PC-3 (cell line): ENCODE results near the gene VPS35L. TPM values are rescaled to one million over a fixed set of nuclear protein-coding genes. Genes with fewer than 3 reads are reported as not detected.
A peak's percentile ranks its signal among the peaks of the same experiment; 100 is the strongest.

Source experiments
- ATAC-seq: fragments of 200-7000 bp; cut with Tn5 transposase; 2 replicates; pipeline ENCODE4 v1.9.1; 2020; ENCODE audit warnings: mild to moderate bottlenecking, moderate library complexity
- BruUV-seq: library from RNA; stranded (reverse); fragments of 400-500 nt; replicated peaks from 2 replicates; lab custom pipeline; 2021; lab: Mats Ljungman, UMichigan
- CTCF ChIA-PET: fragments of 300-600 bp; sonication (Branson Sonifier 250); formaldehyde crosslinking; loops from one replicate; lab custom pipeline; 2022; ENCODE audit warnings: antibody characterized with exemption; lab: Charles Lee
- POLR2A ChIA-PET: fragments of 300-600 bp; sonication (Branson Sonifier 250); formaldehyde crosslinking; loops from one replicate; lab custom pipeline; 2022; ENCODE audit warnings: antibody characterized with exemption; ENCODE audit not compliant: unreplicated experiment; lab: Charles Lee
- DNase-seq: peaks from one replicate; pipeline ENCODE4 v3.0.0-alpha.2; 2015
- H2AFZ ChIP-seq: fragments of 300-600 bp; sonication (generic); 2 replicates; pipeline ENCODE4 v1.6.0; 2016; ENCODE audit warnings: antibody characterized with exemption, low read length
- H3F3A ChIP-seq: fragments of 300-600 bp; sonication (generic); one replicate; pipeline ENCODE4 v1.6.0; 2017; ENCODE audit warnings: antibody characterized with exemption, low read length, control low read depth, mild to moderate bottlenecking; ENCODE audit not compliant: unreplicated experiment
- H3K27ac ChIP-seq: fragments of 300-600 bp; sonication (generic); 2 replicates; pipeline ENCODE4 v1.5.1; 2016; ENCODE audit warnings: mild to moderate bottlenecking, low read length
- H3K27me3 ChIP-seq: fragments of 300-600 bp; sonication (generic); 2 replicates; pipeline ENCODE4 v1.6.1; 2016; ENCODE audit warnings: low read length, mixed read lengths
- H3K36me3 ChIP-seq: fragments of 300-600 bp; sonication (generic); 2 replicates; pipeline ENCODE4 v1.6.1; 2016; ENCODE audit warnings: low read depth, mixed run types, low read length, mixed read lengths
- H3K4me1 ChIP-seq: fragments of 300-600 bp; sonication (generic); 2 replicates; pipeline ENCODE4 v1.5.1; 2016; ENCODE audit warnings: low read length; ENCODE audit not compliant: insufficient read depth
- H3K4me2 ChIP-seq: fragments of 300-600 bp; sonication (generic); 2 replicates; pipeline ENCODE4 v1.6.0; 2016; ENCODE audit warnings: low read length
- H3K4me3 ChIP-seq: fragments of 300-600 bp; sonication (generic); 2 replicates; pipeline ENCODE4 v1.5.1; 2016; ENCODE audit warnings: mild to moderate bottlenecking, low read length, mixed read lengths
- H3K79me2 ChIP-seq: fragments of 300-600 bp; sonication (generic); 2 replicates; pipeline ENCODE4 v1.6.1; 2017; ENCODE audit warnings: low read length, mixed read lengths
- H3K9ac ChIP-seq: fragments of 300-600 bp; sonication (generic); 2 replicates; pipeline ENCODE4 v1.6.0; 2016; ENCODE audit warnings: mild to moderate bottlenecking, low read length
- H3K9me2 ChIP-seq: fragments of 300-600 bp; sonication (generic); replicated peaks from 2 replicates; pipeline ENCODE4 v1.6.1; 2016; ENCODE audit warnings: mixed run types, low read length, mixed read lengths
- H3K9me3 ChIP-seq: fragments of 300-600 bp; sonication (generic); 2 replicates; pipeline ENCODE4 v1.6.1; 2016; ENCODE audit warnings: low read length, mixed read lengths
- H4K20me1 ChIP-seq: fragments of 300-600 bp; sonication (generic); 2 replicates; pipeline ENCODE4 v1.6.1; 2016; ENCODE audit warnings: low read length, mixed read lengths
- EZH2 ChIP-seq: fragments of 300-600 bp; sonication (generic); IDR thresholded peaks from one replicate; pipeline ENCODE4 v1.6.1; 2017; ENCODE audit warnings: antibody characterized with exemption, mild to moderate bottlenecking, low read length; ENCODE audit not compliant: unreplicated experiment
- EZH2phosphoT487 ChIP-seq: fragments of 300-600 bp; sonication (generic); IDR thresholded peaks from 2 replicates; pipeline ENCODE4 v1.6.1; 2018; ENCODE audit warnings: mild to moderate bottlenecking, antibody characterized with exemption, low read length, borderline replicate concordance
- intact Hi-C: fragments of 100-400 bp; cut with micrococcal nuclease; formaldehyde crosslinking; loops from 2 replicates; pipeline ENCODE4 v1.9.0; 2023
- total RNA-seq: library from RNA; depleted of rRNA; stranded (reverse); fragments of >200 nt; gene quantifications from 2 replicates; pipeline ENCODE4 v1.2.3, GENCODE V29; 2014
- TF ChIP-seq, protein P1 (sequence below): fragments of 300-600 bp; sonication (generic); conservative IDR thresholded peaks from 2 replicates; pipeline ENCODE4 v1.5.1; 2017; ENCODE audit warnings: antibody characterized with exemption, low read depth, mild to moderate bottlenecking, low read length

Gene VPS35L
- total RNA-seq, 1 experiment from 2014 or later, result 2.9 TPM

DNA sequence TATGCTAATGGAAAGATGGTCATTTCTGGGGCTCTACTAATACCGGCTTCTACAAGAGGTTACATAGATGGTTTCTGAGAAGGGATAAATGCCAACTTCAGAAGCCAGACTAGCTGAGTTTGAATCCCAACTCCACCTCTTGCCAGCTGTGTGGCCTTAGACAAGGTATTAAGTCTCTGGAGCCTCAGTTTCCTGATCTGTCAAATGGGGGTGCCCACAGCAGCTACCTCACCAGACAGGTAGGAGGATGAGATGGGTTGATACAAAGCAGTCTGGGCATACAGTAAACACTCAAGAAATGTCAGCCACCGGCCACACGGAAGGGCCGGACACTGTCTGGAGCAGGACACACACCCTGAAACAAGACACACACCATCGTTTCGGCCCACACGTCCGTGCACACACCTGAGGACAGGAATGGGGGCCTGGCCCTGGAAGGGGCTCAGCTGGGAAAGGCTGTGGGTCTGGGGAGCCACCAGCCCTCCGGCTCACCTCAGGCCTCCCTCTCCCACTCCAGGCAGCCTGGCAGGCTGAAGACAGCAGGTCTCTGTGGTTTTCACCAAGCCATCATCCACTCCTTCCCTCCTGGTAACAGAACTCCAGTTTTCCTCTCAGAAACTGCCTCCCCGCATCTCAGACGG, 157.0 kb downstream of the VPS35L start:
- peaks cover 59% of the 10 kb centered on the region for H3K79me2 ChIP-seq
- no peak overlapping the region for H2AFZ ChIP-seq
- H3K9me3 ChIP-seq, result no peaks in the 10 kb centered on the region
- H3K36me3 ChIP-seq, result peaks cover 10% of the 10 kb centered on the region; the same call in 1 of the 2 replicates
- no peak overlapping the region for H3K4me3 ChIP-seq
- no peak for ATAC-seq
- peaks cover 17% of the 10 kb centered on the region for H3K4me1 ChIP-seq
- H3K4me2 ChIP-seq, result no peak overlapping the region
- H3F3A ChIP-seq, result no peaks in the 10 kb centered on the region
- no peaks in the 10 kb centered on the region for H3K9me2 ChIP-seq
- POLR2A ChIA-PET, result no interaction called here
- no TSS peak for BruUV-seq
- H4K20me1 ChIP-seq, result peaks cover 11% of the 10 kb centered on the region
- DNase-seq, result no peak
- H3K27ac ChIP-seq, result no peak overlapping the region
- no peaks in the 10 kb centered on the region for H3K27me3 ChIP-seq
- intact Hi-C loops, result no loop called here
- CTCF ChIA-PET, result no interaction called here
- H3K9ac ChIP-seq, result no peak overlapping the region
- TF ChIP-seq EZH2, result no peak
- no peak for TF ChIP-seq EZH2phosphoT487
- TF ChIP-seq, protein P1, sequence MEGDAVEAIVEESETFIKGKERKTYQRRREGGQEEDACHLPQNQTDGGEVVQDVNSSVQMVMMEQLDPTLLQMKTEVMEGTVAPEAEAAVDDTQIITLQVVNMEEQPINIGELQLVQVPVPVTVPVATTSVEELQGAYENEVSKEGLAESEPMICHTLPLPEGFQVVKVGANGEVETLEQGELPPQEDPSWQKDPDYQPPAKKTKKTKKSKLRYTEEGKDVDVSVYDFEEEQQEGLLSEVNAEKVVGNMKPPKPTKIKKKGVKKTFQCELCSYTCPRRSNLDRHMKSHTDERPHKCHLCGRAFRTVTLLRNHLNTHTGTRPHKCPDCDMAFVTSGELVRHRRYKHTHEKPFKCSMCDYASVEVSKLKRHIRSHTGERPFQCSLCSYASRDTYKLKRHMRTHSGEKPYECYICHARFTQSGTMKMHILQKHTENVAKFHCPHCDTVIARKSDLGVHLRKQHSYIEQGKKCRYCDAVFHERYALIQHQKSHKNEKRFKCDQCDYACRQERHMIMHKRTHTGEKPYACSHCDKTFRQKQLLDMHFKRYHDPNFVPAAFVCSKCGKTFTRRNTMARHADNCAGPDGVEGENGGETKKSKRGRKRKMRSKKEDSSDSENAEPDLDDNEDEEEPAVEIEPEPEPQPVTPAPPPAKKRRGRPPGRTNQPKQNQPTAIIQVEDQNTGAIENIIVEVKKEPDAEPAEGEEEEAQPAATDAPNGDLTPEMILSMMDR, result no peak

DNA sequence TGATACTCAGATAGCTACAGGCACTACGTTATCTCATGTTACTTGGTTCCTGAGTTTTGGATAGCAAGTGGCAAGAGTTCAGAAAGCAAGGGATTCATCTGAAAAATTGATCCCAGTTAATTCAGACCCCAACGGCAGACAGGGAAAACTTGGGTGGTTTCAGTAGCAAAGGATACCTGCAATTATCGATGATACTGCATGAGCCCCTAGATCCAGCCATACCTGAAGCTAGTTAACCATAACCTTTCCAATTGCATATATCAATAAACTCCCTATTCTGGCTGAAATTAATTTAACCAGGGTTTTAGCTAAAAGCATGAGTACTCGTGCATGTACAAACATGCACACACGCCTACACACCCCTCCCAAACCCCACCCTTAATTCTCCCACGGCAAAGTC, 158.2 kb downstream of the VPS35L start:
- Histone ChIP-seq H3K27ac (no peak overlapping the region), H3K79me2 (peaks cover 69% of the 10 kb centered on the region), H3K4me3 (no peak overlapping the region), H4K20me1 (peaks cover 11% of the 10 kb centered on the region), H3K27me3 (no peaks in the 10 kb centered on the region), H2AFZ (no peak overlapping the region), H3K4me2 (no peak overlapping the region), H3F3A (no peaks in the 10 kb centered on the region), H3K9me2 (no peaks in the 10 kb centered on the region), H3K9me3 (no peaks in the 10 kb centered on the region), H3K4me1 (peaks cover 17% of the 10 kb centered on the region), H3K36me3 (peaks cover 10% of the 10 kb centered on the region; the same call in 1 of the 2 replicates), H3K9ac (no peak overlapping the region)
- ATAC-seq, result no peak
- no peak for DNase-seq
- ChIA-PET POLR2A (no interaction called here), CTCF (no interaction called here)
- BruUV-seq, result no TSS peak
- TF ChIP-seq EZH2phosphoT487 (no peak), EZH2 (no peak)
- TF ChIP-seq, protein P1, result no peak
- intact Hi-C loops, result no loop called here

DNA sequence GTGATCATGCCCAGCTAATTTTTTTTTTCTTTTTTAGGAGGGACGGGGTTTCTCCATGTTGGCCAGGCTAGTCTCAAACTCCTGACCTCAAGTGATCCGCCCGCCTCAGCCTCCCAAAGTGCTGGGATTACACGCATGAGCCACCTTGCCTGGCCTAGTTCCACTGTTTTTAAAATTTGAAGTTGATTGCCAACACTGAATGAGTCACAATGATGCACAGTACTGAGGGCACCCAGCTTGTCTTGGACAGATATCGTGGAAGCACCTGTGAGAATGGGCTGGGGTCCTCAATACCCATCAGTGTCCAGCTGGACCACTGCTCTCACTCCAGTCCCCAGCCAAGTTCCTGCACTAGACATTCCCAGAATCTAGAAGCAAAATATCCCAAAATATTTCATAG, 160.1 kb downstream of the VPS35L start:
- no peaks in the 10 kb centered on the region for H3K9me2 ChIP-seq
- H3K27ac ChIP-seq, result 0 out of 2 replicates have a peak overlapping the region, but pooled peaks have one; percentile 10
- intact Hi-C loops, result loop anchor here (5.0 kb wide), 1 partner anchor 108 kb away; no protein-coding TSS in a partner anchor
- no TSS peak for BruUV-seq
- H3K9me3 ChIP-seq, result no peaks in the 10 kb centered on the region
- H2AFZ ChIP-seq, result no peak overlapping the region
- H3K79me2 ChIP-seq, result peaks cover 83% of the 10 kb centered on the region
- no peak overlapping the region for H3K9ac ChIP-seq
- H3K4me2 ChIP-seq, result peak overlapping the region; percentile 95
- CTCF ChIA-PET, result no interaction called here
- POLR2A ChIA-PET, result interaction anchor here (0.5 kb wide), 1 partner anchor 49 kb away, joined by 8 read pairs; no protein-coding TSS in a partner anchor
- peaks cover 11% of the 10 kb centered on the region for H4K20me1 ChIP-seq
- H3K4me3 ChIP-seq, result no peak overlapping the region
- ATAC-seq (peak; percentile 46), DNase-seq (peak; percentile 79)
- no peak for TF ChIP-seq EZH2phosphoT487
- TF ChIP-seq, protein P1, result no peak
- no peak for TF ChIP-seq EZH2
- peaks cover 10% of the 10 kb centered on the region; the same call in 1 of the 2 replicates for H3K36me3 ChIP-seq
- no peaks in the 10 kb centered on the region for H3K27me3 ChIP-seq
- no peaks in the 10 kb centered on the region for H3F3A ChIP-seq
- peaks cover 22% of the 10 kb centered on the region for H3K4me1 ChIP-seq
